ENCODE measurements around the gene FBP2. TPM values are rescaled to one million over a fixed set of nuclear protein-coding genes. Genes with fewer than 3 reads are reported as not detected.

Gene FBP2
- total RNA-seq, 1 experiment from 2014 or later, result not detected

Other genes with a start within 250 kb of the FBP2 start
- 0.02 and 1.2 TPM in 2 replicates for gene PCAT7, start 38.7 kb downstream of the FBP2 start, total RNA-seq (2014; rRNA removed; shearing (Covaris generic))
- gene FBP1, start 45.7 kb upstream of the FBP2 start, total RNA-seq (2014; rRNA removed; shearing (Covaris generic)), result 0.52 TPM in 1 of 2 replicates, not detected in the other
- 95.6 and 120 TPM in 2 replicates for gene AOPEP, start 132.9 kb upstream of the FBP2 start, total RNA-seq (2014; rRNA removed; shearing (Covaris generic))

Measured in M059J (cell line).